ENCODE results near the gene FANCE.

Gene FANCE

GRCh38 chr6:35469751-35470662, 17.9 kb downstream of the FANCE start:
- Histone ChIP-seq H3K27me3 (ENCODE audit: insufficient read depth, low read depth) (no peaks in the 10 kb centered on the region; the same call in 1 of the 2 replicates), H3K4me1 (ENCODE audit: low read depth, poor library complexity, severe bottlenecking) (peaks cover 24% of the 10 kb centered on the region), H3K4me3 (IDR thresholded peaks at IDR 0.05; ENCODE audit: insufficient read depth, low read depth, low read length) (no peak overlapping the region), H3K9ac (peak overlapping the region; percentile 100), H3K4me2 (peak overlapping the region; percentile 65), H3K36me3 (ENCODE audit: insufficient read depth) (peaks cover 30% of the 10 kb centered on the region), H3K79me2 (ENCODE audit: insufficient read depth, low read depth) (peaks cover 33% of the 10 kb centered on the region), H3K27ac (peak overlapping the region; percentile 98), H4K20me1 (ENCODE audit: insufficient read depth) (peaks cover 33% of the 10 kb centered on the region), H2AFZ (ENCODE audit: low read depth) (no peak overlapping the region)
- TF ChIP-seq CTCF (conservative IDR thresholded peaks at IDR 0.05; ENCODE audit: low read depth, low read length), result no peak

- H3K4me2 ChIP-seq, result peak overlapping the region; percentile 65
- H3K27ac ChIP-seq, result peak overlapping the region; percentile 42; the same call in 1 of the 2 replicates
- no peak overlapping the region for H2AFZ ChIP-seq (ENCODE audit: low read depth)
- H3K79me2 ChIP-seq (ENCODE audit: insufficient read depth, low read depth), result peaks cover 33% of the 10 kb centered on the region
- H4K20me1 ChIP-seq (ENCODE audit: insufficient read depth), result peaks cover 33% of the 10 kb centered on the region
- no peak for TF ChIP-seq CTCF (conservative IDR thresholded peaks at IDR 0.05; ENCODE audit: low read depth, low read length)
- no peaks in the 10 kb centered on the region; the same call in 1 of the 2 replicates for H3K27me3 ChIP-seq (ENCODE audit: insufficient read depth, low read depth)
- H3K4me3 ChIP-seq (IDR thresholded peaks at IDR 0.05; ENCODE audit: insufficient read depth, low read depth, low read length), result no peak overlapping the region
- H3K4me1 ChIP-seq (ENCODE audit: low read depth, poor library complexity, severe bottlenecking), result peaks cover 24% of the 10 kb centered on the region
- H3K36me3 ChIP-seq (ENCODE audit: insufficient read depth), result peaks cover 30% of the 10 kb centered on the region
- peak overlapping the region; percentile 100; the same call in 1 of the 2 replicates for H3K9ac ChIP-seq
Measured at GRCh38 chr6:35470663-35471120, 18.6 kb downstream of the FANCE start.

GRCh38 chr6:35471836-35472345, 19.8 kb downstream of the FANCE start:
- Histone ChIP-seq H3K27me3 (ENCODE audit: insufficient read depth, low read depth) (no peaks in the 10 kb centered on the region; the same call in 1 of the 2 replicates), H3K9ac (no peak overlapping the region), H3K4me2 (no peak overlapping the region), H3K79me2 (ENCODE audit: insufficient read depth, low read depth) (peaks cover 33% of the 10 kb centered on the region), H3K27ac (peak overlapping the region; percentile 27; the same call in 1 of the 2 replicates), H3K4me1 (ENCODE audit: low read depth, poor library complexity, severe bottlenecking) (peaks cover 24% of the 10 kb centered on the region), H3K36me3 (ENCODE audit: insufficient read depth) (peaks cover 30% of the 10 kb centered on the region), H4K20me1 (ENCODE audit: insufficient read depth) (peaks cover 33% of the 10 kb centered on the region), H2AFZ (ENCODE audit: low read depth) (no peak overlapping the region), H3K4me3 (IDR thresholded peaks at IDR 0.05; ENCODE audit: insufficient read depth, low read depth, low read length) (no peak overlapping the region)
- TF ChIP-seq CTCF (conservative IDR thresholded peaks at IDR 0.05; ENCODE audit: low read depth, low read length), result no peak

GRCh38 chr6:35473075-35473849, 21.1 kb downstream of the FANCE start:
- no peak overlapping the region for H3K4me2 ChIP-seq
- no peak overlapping the region for H3K9ac ChIP-seq
- H2AFZ ChIP-seq (ENCODE audit: low read depth), result no peak overlapping the region
- H3K36me3 ChIP-seq (ENCODE audit: insufficient read depth), result peaks cover 30% of the 10 kb centered on the region
- H3K4me1 ChIP-seq (ENCODE audit: low read depth, poor library complexity, severe bottlenecking), result peaks cover 17% of the 10 kb centered on the region
- peaks cover 33% of the 10 kb centered on the region for H3K79me2 ChIP-seq (ENCODE audit: insufficient read depth, low read depth)
- H3K4me3 ChIP-seq (IDR thresholded peaks at IDR 0.05; ENCODE audit: insufficient read depth, low read depth, low read length), result no peak overlapping the region
- H3K27ac ChIP-seq, result peak overlapping the region; percentile 22; the same call in 1 of the 2 replicates
- no peak for TF ChIP-seq CTCF (conservative IDR thresholded peaks at IDR 0.05; ENCODE audit: low read depth, low read length)
- H4K20me1 ChIP-seq (ENCODE audit: insufficient read depth), result peaks cover 33% of the 10 kb centered on the region
- no peaks in the 10 kb centered on the region; the same call in 1 of the 2 replicates for H3K27me3 ChIP-seq (ENCODE audit: insufficient read depth, low read depth)

Measured in KMS-11 (cell line).